MCF 10A (cell line): ENCODE data around the gene LIN28A. TPM values are rescaled to one million over a fixed set of nuclear protein-coding genes. Genes with fewer than 3 reads are reported as not detected.

ENCODE experiments used
- BruUV-seq: library from RNA; stranded (reverse); fragments of 400-500 nt; replicated peaks from 2 replicates; lab custom pipeline; 2021; lab: Mats Ljungman, UMichigan
- CTCF ChIA-PET: fragments of 300-600 bp; sonication (Branson Sonifier 250); formaldehyde crosslinking; extraction: SDS; loops from one replicate; lab custom pipeline; 2021; ENCODE audit warnings: antibody characterized with exemption, inconsistent platforms; lab: Yijun Ruan, JAX
- POLR2A ChIA-PET: fragments of 300-600, 350-650 bp; sonication (Branson Sonifier 250); formaldehyde crosslinking; extraction: SDS; loops from one replicate; lab custom pipeline; 2020; ENCODE audit warnings: antibody characterized with exemption, inconsistent platforms; lab: Yijun Ruan, JAX
- DNase-seq: peaks from one replicate; pipeline ENCODE4 v3.0.0-alpha.2; 2018; ENCODE audit not compliant: unreplicated experiment
- H3K27ac Mint-ChIP-seq: one replicate; pipeline ENCODE4 v1.8.0; 2022; ENCODE audit warnings: mild to moderate bottlenecking, low read depth, mixed read lengths; ENCODE audit not compliant: unreplicated experiment
- H3K27me3 Mint-ChIP-seq: one replicate; pipeline ENCODE4 v1.8.0; 2022; ENCODE audit warnings: mixed read lengths; ENCODE audit not compliant: insufficient read depth, unreplicated experiment
- H3K36me3 Mint-ChIP-seq: one replicate; pipeline ENCODE4 v1.8.0; 2022; ENCODE audit warnings: mild to moderate bottlenecking, moderate library complexity, mixed read lengths; ENCODE audit not compliant: insufficient read depth, unreplicated experiment
- H3K4me1 Mint-ChIP-seq: one replicate; pipeline ENCODE4 v1.8.0; 2022; ENCODE audit warnings: mixed read lengths; ENCODE audit not compliant: insufficient read depth, unreplicated experiment
- H3K4me3 Mint-ChIP-seq: one replicate; pipeline ENCODE4 v1.8.0; 2022; ENCODE audit warnings: mild to moderate bottlenecking, moderate library complexity, mixed read lengths; ENCODE audit not compliant: unreplicated experiment
- H3K9me3 Mint-ChIP-seq: one replicate; pipeline ENCODE4 v1.8.0; 2022; ENCODE audit warnings: mixed read lengths; ENCODE audit not compliant: unreplicated experiment
- intact Hi-C: fragments of 100-400 bp; cut with micrococcal nuclease; formaldehyde crosslinking; loops from 2 replicates; pipeline ENCODE4 v1.14.1; 2022
- total RNA-seq: library from RNA; stranded (reverse); gene quantifications from 2 replicates; pipeline ENCODE4 v1.2.3, GENCODE V29; 2022
- TF ChIP-seq, protein P1 (sequence below): fragments of 200-600 bp; IDR thresholded peaks from one replicate; pipeline ENCODE4 v1.8.0; 2022; ENCODE audit warnings: antibody characterized with exemption, mild to moderate bottlenecking; ENCODE audit not compliant: unreplicated experiment

The LIN28A gene
- total RNA-seq, 1 experiment from 2014 or later: not detected

DNA sequence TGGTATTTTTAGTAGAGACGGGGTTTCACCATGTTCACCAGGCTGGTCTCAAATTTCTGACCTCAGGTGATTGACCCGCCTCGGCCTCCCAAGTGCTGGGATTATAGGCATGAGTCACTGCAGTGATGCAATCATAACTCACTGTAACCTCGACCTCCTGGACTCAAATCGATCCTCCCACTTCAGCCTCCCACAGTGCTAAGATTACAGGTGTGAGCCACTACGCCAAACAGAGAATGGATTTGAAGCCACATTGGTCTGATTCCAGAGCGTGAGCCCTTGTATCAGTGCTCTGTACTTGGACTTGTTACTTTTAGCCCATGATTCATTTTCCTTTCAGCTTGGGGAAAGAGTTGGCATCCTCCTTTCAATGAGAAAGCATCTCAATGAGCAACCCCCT, 23.2 kb upstream of the LIN28A start:
- Mint-ChIP-seq H3K27ac (no peak overlapping the region), H3K9me3 (no peaks in the 10 kb centered on the region), H3K36me3 (no peaks in the 10 kb centered on the region), H3K27me3 (no peaks in the 10 kb centered on the region), H3K4me1 (peaks cover 14% of the 10 kb centered on the region), H3K4me3 (no peak overlapping the region)
- ChIA-PET POLR2A (interaction anchor here (0.7 to 3.6 kb wide), 3 partner anchors 9 to 108 kb away, joined by 3 to 12 read pairs (median 3); no protein-coding TSS in a partner anchor), CTCF (no interaction called here)
- TF ChIP-seq, protein P1, sequence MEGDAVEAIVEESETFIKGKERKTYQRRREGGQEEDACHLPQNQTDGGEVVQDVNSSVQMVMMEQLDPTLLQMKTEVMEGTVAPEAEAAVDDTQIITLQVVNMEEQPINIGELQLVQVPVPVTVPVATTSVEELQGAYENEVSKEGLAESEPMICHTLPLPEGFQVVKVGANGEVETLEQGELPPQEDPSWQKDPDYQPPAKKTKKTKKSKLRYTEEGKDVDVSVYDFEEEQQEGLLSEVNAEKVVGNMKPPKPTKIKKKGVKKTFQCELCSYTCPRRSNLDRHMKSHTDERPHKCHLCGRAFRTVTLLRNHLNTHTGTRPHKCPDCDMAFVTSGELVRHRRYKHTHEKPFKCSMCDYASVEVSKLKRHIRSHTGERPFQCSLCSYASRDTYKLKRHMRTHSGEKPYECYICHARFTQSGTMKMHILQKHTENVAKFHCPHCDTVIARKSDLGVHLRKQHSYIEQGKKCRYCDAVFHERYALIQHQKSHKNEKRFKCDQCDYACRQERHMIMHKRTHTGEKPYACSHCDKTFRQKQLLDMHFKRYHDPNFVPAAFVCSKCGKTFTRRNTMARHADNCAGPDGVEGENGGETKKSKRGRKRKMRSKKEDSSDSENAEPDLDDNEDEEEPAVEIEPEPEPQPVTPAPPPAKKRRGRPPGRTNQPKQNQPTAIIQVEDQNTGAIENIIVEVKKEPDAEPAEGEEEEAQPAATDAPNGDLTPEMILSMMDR: no peak
- DNase-seq: peak; percentile 95
- intact Hi-C loops: loop anchor here (1.0 kb wide), 1 partner anchor 9 kb away; no protein-coding TSS in a partner anchor
- BruUV-seq: no TSS peak

DNA sequence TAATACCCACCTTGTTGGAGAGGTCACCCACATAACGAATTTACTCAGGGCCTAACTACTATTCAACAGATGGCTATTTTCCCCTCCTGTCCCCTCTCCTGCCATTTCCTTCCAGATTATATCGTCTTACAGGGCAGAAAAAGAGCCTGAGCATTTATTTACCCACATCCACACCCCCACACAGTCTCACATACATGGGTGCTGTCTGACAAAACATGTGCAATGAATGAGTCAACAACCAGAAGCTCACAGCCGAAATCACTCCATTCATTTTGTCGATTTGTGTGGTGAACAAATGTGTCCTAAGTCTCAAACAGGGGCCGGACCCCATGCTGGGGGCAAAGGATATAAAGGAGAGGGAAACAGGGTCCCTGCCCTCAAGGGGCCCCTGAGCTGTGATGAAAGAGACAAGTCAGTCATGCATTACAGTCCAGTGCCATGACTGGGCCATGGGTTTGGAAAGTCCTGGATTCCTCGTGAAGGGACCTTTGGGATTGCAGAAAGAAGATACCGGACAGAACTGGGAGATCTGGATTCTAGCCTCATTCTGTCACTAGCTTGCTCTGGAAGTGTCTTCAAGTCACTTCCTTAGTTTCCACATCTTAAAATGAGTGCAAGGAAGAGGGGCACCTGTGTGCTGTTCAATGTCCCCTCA, 21.7 kb upstream of the LIN28A start:
- Mint-ChIP-seq H3K9me3 (no peaks in the 10 kb centered on the region), H3K27me3 (no peaks in the 10 kb centered on the region), H3K4me3 (no peak overlapping the region), H3K4me1 (peaks cover 14% of the 10 kb centered on the region), H3K27ac (no peak overlapping the region), H3K36me3 (no peaks in the 10 kb centered on the region)
- BruUV-seq: no TSS peak
- no peak for DNase-seq
- intact Hi-C loops: no loop called here
- TF ChIP-seq, protein P1: no peak
- CTCF ChIA-PET: interaction anchor here (0.6 to 1.6 kb wide), 6 partner anchors 13 to 279 kb away, joined by 3 to 5 read pairs (median 4); no protein-coding TSS in a partner anchor
- POLR2A ChIA-PET: interaction anchor here (3.6 kb wide), 1 partner anchor 11 kb away, joined by 12 read pairs; no protein-coding TSS in a partner anchor

DNA sequence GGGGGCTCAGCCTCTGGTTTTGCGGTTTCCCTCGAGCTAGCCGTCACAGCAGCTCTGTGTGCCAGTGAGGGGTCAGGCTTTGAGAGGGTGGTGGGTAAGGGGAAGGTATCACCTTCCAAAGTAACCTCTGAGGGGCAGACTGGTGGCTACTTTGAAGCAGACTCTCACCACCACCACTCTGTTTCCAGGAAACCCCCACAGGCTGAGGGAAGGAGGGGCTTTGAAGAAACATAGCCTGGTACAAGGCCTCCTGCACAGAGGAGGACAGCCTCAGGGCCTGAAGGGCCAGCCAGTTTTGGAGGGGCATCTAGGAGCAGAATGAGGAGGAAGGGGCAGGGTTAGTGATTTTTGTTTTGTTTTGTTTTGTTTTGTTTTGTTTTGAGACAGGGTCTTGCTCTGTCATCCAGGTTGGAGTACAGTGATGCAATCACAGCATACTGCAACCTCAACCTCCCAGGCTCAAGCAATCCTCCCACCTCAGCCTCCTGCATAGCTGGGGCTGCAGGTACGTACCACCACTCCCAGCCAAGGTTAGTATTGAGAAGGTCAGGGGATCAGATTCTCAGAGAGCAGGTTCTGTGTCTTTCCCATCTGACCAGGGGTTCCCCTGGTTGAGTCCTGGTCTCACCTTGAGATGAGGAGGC, 20.9 kb upstream of the LIN28A start:
- peaks cover 14% of the 10 kb centered on the region for H3K4me1 Mint-ChIP-seq
- no peaks in the 10 kb centered on the region for H3K36me3 Mint-ChIP-seq
- ChIA-PET CTCF (interaction anchor here (0.6 to 2.7 kb wide), 6 partner anchors 12 to 280 kb away, joined by 3 to 14 read pairs (median 4); no protein-coding TSS in a partner anchor), POLR2A (interaction anchor here (3.6 kb wide), 1 partner anchor 11 kb away, joined by 12 read pairs; no protein-coding TSS in a partner anchor)
- no peak overlapping the region for H3K27ac Mint-ChIP-seq
- intact Hi-C loops: loop anchor here (5.0 kb wide), 2 partner anchors 222 to 352 kb away; partner anchors contain the start of genes C1orf232 and ZNF593
- no peak overlapping the region for H3K4me3 Mint-ChIP-seq
- H3K9me3 Mint-ChIP-seq: no peaks in the 10 kb centered on the region
- TF ChIP-seq, protein P1: no peak
- H3K27me3 Mint-ChIP-seq: no peaks in the 10 kb centered on the region
- no TSS peak for BruUV-seq
- no peak for DNase-seq

DNA sequence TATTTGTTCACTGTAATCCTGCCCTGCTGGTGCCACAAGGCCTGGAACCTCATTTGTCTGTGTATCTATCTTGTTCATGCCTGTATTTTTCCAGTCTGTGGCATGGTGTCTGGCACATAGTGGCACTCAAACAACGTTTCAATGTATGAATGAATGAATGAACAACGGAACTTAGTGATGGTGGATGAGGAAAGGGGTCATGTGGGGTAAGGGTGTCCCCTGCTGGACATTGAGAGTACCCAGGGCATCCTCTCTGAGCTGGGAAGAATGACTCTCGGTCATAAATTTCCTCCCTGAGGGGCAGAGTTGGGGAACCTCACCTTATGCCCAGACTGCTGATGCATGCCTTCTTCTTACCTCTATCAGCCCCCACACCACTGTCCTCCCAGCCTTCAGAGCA, 19.2 kb upstream of the LIN28A start:
- H3K36me3 Mint-ChIP-seq: no peaks in the 10 kb centered on the region
- no peaks in the 10 kb centered on the region for H3K9me3 Mint-ChIP-seq
- CTCF ChIA-PET: interaction anchor here (0.5 to 2.7 kb wide), 13 partner anchors 9 to 269 kb away, joined by 3 to 14 read pairs (median 5); no protein-coding TSS in a partner anchor
- no TSS peak for BruUV-seq
- H3K27me3 Mint-ChIP-seq: no peaks in the 10 kb centered on the region
- no peak overlapping the region for H3K4me3 Mint-ChIP-seq
- intact Hi-C loops: loop anchor here (1.0 to 5.0 kb wide), 6 partner anchors 70 to 354 kb away; partner anchors contain the start of genes C1orf232 and ZNF593
- POLR2A ChIA-PET: interaction anchor here (0.6 to 1.7 kb wide), 4 partner anchors 14 to 214 kb away, joined by 3 to 10 read pairs (median 4); partner anchors contain the start of gene CNKSR1
- no peak overlapping the region for H3K27ac Mint-ChIP-seq
- DNase-seq: peak; percentile 78
- TF ChIP-seq, protein P1: peak; percentile 91
- peaks cover 14% of the 10 kb centered on the region for H3K4me1 Mint-ChIP-seq
